ENCODE measurements around the gene KLHDC7B.

GRCh38 chr22:50579752-50580151, 34.1 kb downstream of the KLHDC7B start:
- TF ChIP-seq CTCF (conservative IDR thresholded peaks at IDR 0.05; ENCODE audit: low read depth, low read length), result no peak
- no peak for TF ChIP-seq EZH2 (IDR thresholded peaks at IDR 0.05; ENCODE audit: borderline replicate concordance, low read depth, low read length, poor library complexity, severe bottlenecking)

All from A673 (cell line).